ENCODE data around the gene RAB15.

DNA sequence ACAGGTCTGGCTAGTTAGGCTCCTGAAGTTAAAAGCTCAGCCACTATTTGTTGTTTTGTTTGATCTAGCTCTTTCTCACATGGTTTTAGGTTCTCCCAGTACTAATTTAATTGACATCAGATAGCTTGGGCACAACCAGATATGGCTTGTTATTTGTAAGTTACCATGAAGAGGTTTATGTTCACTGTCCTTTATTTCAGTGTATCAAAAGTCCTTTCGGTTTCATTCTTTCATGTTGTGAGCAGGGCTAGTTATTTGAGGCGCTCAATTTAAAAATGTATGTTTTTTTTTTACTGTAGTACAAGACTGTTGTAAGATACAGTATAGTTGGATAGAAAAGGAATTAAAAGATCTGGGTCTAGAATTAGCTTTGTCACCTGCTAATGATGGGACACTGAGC lies 36.6 kb downstream of the RAB15 start:
- TF ChIP-seq FOSL1 (IDR thresholded peaks at IDR 0.05; ENCODE audit: insufficient read depth, low read depth, low read length), result no peak
- TF ChIP-seq SP1 (IDR thresholded peaks at IDR 0.05; ENCODE audit: low read depth, low read length), result no peak
- TF ChIP-seq, protein P1, sequence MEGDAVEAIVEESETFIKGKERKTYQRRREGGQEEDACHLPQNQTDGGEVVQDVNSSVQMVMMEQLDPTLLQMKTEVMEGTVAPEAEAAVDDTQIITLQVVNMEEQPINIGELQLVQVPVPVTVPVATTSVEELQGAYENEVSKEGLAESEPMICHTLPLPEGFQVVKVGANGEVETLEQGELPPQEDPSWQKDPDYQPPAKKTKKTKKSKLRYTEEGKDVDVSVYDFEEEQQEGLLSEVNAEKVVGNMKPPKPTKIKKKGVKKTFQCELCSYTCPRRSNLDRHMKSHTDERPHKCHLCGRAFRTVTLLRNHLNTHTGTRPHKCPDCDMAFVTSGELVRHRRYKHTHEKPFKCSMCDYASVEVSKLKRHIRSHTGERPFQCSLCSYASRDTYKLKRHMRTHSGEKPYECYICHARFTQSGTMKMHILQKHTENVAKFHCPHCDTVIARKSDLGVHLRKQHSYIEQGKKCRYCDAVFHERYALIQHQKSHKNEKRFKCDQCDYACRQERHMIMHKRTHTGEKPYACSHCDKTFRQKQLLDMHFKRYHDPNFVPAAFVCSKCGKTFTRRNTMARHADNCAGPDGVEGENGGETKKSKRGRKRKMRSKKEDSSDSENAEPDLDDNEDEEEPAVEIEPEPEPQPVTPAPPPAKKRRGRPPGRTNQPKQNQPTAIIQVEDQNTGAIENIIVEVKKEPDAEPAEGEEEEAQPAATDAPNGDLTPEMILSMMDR (IDR thresholded peaks at IDR 0.05; ENCODE audit: control extremely low read depth in 1 of 3, insufficient read depth in 1 of 3, low read depth in 1 of 3, low read length in 3 of 3), result no peak
- TF ChIP-seq ZNF274 (IDR thresholded peaks at IDR 0.05; ENCODE audit: borderline replicate concordance, extremely low read depth, low read length), result no peak

Measured in H1 (cell line).